ENCODE measurements around the gene GGA2.
"Not testable (repeated sequence)": the region's sequence is repeated elsewhere in the genome, so short reads cannot be mapped to it uniquely, and the experiment has no call there.

GGA2 gene

DNA sequence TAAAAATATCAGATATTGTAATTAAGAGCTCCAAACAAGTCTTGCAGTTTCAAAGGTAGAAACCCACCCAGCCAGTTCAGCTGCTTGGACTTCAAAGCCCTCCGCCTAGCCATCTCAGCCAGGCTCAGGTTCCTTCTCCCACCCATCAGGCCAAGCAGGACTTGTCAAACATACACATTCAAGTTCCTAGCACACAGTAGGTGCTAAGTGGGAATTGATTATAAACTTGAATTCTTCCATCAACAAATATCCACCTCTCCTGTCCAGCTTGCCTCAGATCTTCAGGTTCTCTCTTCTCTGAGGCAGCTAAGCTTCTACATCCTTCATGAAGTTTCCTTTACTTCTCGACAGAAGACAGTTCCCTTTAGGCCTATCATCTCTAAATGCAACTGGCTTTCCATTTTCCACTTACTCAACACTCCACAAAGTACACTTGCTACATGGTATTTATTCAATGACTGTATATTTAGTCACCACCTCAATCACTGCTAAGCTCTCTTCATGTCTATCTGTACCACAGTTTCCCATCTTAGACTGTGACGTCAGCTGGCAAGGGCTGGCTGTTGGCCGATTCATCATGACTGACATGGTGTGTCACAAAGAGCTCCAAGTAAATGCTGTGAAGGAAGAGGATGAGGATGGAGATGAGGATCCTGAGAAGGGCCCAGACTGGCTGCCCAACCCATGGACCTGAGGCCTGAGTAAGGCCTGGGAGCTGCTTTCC is 44.0 kb downstream of the GGA2 start:
- no peak for DNase-seq (ENCODE audit: low spot score)

DNA sequence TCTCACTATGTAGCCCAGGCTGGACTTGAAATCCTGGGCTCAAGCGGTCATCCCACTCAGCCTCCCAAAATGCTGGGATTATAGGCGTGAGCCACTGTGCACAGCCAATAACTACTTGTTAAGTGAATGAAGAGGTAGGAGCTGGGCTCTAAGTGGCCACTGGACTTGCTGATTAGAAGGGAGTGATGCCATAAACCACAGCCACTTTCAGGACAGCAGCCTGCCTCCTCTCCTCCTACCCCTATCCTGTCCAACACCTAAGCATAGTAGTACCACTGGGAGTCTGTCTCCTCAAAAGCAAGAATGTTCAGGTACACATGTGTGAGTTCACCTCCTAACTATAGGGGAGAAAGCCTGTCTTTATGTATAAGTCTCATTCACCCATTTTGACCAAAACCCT is 45.1 kb downstream of the GGA2 start:
- DNase-seq (ENCODE audit: low spot score), result no peak

- no peak for DNase-seq (ENCODE audit: low spot score)
Observed at GRCh38 chr16:23464196-23464595, 46.1 kb downstream of the GGA2 start.

DNA sequence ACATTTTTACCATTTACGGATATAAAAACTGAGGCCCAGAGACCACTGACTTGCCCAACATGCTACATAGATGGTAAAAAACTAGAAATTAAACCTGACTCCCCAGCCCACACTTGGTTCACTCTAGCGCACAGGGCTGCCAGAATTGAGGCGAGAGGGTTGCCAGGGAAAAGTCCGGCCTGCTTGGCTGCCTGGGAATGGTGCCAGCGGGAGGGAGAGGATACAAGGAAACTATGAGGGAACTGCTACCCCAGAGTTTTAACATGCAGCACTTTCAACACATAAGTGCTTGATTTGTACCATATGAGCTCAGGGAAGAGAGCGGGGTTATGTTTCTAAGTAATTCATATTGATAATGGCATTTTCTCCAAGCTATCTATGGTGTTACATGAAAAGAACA is 47.3 kb downstream of the GGA2 start:
- DNase-seq (ENCODE audit: low spot score), result not testable (repeated sequence)

DNA sequence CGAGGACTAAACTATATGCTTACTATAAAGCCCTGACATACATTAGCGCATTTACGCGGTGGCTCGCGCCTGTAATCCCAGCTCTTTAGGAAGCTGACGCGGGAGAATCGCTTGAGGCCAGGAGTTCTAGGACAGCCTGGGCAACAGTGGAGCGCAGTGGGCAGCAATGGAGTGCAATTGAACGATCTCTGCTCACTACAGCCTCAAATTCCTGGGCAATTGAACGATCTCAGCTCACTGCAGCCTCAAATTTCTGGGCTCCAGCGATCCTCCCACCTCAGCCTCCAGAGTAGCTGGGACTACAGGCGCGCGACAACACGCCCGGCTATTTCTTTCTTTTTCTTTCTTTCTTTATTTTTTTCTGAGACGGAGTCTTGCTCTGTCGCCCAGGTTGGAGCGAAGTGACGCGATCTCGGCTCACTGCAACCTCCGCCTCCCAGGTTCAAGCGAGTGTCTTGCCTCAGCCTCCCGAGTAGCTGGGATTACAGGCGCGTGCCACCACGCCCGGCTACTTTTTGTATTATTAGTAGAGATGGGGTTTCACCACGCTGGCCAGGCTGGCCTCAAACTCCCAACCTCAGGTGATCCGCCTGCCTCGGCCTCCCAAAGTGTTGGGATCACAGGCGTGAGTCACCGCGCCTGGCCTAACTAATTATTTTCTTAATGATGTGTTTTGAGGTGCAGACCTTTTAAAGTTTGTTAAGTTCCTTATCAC is 56.8 kb downstream of the GGA2 start:
- no peak for DNase-seq (ENCODE audit: low spot score)

DNA sequence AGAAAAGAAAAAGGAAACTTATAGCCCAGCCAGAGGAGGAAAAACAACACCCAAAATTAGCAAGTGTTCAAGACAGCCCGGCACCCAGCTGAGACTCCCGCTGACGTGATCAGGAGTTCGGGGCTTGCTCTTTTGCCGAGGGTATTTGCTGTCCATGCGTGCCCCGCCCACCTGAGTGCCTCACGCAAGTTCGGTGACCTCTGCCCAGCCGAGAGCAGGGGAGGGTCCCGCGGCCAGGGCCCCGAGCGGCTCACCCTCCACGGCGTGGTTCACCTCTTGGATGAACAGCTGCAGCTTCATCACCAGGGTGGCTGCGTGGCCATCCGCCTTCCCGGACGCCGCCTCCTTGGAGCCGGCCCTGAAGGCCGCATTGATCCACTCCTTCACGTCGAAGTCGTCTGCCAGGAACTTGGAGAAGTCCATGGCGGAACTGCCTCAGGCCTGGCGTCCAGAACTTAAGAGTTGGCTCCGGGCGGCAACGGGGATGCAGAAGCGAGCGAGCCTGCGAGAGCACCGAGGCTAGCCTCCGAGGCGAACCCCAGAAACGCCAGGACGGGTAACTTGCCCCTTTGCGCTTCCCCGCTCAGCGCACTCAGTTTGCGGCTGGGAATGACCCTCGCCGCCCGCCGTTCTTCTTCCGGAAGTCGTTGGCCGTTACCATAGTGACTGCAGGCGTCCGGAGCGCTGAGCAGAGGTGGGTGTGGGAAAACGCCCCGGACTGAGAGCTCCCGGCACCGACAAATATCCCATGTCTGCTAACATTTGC is 57.5 kb downstream of the GGA2 start, which contains the start of gene COG7:
TSS of gene COG7 (minus strand) at position 618 of the 766 bp plus-strand sequence. CDS start at position 423, 195 bp downstream.
- peak; percentile 89 for DNase-seq (ENCODE audit: low spot score)

GRCh38 chr16:23452221-23452571 is 58.1 kb downstream of the GGA2 start:
- DNase-seq (ENCODE audit: low spot score), result no peak

DNA sequence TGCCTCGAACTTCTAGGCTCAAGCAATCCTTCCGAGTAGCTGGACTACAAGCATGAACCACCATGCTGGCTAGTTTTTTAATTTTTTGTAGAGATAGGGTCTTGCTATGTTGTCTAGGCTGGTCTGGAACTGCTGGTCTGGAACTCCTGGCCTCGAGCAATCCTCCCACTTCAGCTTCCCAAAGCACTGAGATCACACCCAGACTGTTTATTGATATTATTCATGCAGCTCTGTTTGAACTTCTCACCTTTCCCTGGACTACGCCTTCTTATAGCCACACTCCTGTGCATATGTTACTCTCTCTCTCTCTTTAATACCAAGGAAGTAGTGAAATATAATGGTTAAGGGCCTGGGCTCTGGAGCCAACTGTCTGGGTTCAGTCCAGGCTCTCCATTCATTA is 61.9 kb downstream of the GGA2 start:
- no peak for DNase-seq (ENCODE audit: low spot score)

GRCh38 chr16:23437542-23437941 is 72.8 kb downstream of the GGA2 start:
- DNase-seq (ENCODE audit: low spot score), result not testable (repeated sequence)

GRCh38 chr16:23436951-23437350 is 73.3 kb downstream of the GGA2 start:
- no peak for DNase-seq (ENCODE audit: low spot score)

DNA sequence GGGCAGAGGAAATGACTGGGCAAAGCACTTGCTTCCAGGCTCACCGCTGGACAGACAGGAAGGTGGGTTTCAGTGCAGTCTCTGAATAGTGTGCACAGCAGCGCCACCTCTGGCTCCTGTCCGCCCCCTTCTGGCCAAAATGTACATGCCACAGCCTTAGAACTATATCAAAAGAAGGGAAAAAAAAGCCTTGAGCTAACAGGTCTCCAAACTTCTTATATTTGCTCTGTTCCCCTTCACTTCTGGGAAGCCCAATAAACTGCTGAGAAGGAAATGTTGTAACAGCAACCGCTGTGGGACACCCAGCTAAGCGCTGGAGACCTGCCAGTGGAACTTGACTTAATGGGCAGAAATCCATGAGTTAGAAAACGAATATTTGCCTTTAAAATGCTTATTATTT is 74.8 kb downstream of the GGA2 start:
- peak; percentile 63 for DNase-seq (ENCODE audit: low spot score)

GRCh38 chr16:23434380-23434779 is 75.9 kb downstream of the GGA2 start:
- DNase-seq (ENCODE audit: low spot score), result peak; percentile 63

- no peak for DNase-seq (ENCODE audit: low spot score)
Observed at GRCh38 chr16:23433261-23433920, 76.9 kb downstream of the GGA2 start.

- no peak for DNase-seq (ENCODE audit: low spot score)
Observed at GRCh38 chr16:23432176-23433128, 77.8 kb downstream of the GGA2 start.

- DNase-seq (ENCODE audit: low spot score), result no peak
Observed at GRCh38 chr16:23428351-23428750, 81.9 kb downstream of the GGA2 start.

DNA sequence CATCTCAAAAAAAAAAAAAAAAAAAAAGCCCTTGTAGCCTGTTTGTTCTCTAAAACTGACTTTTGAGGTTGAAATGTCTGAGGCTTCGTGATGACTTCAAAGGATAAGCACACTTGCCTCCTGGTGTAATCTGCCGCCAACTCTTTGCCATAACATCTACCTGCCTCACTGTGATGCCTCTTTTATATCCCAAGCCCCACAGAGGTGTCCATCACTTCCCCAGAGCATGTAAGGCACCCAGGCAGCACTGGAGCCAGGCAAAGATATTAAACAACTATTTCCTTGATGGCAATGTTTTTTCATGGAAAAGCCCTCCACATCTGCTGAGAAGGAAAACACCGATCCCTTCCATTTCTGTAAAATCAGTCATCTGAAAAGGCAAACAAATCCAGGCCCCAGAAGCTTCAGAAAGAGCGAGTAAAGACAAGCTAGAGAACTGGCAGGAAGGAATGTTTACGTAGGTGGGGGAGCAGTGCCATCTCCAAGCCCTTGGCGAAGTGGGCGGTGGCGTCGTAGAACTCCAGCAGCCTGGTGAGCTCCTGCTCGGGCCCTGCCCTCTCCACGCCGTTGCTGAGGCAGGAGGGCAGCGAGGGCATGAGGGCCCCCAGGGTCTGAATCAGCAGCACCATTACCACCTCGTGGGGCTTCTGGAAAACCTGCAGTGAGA is 85.9 kb downstream of the GGA2 start:
- no peak for DNase-seq (ENCODE audit: low spot score)

- DNase-seq (ENCODE audit: low spot score), result no peak
Observed at GRCh38 chr16:23423496-23424049, 86.7 kb downstream of the GGA2 start.

DNA sequence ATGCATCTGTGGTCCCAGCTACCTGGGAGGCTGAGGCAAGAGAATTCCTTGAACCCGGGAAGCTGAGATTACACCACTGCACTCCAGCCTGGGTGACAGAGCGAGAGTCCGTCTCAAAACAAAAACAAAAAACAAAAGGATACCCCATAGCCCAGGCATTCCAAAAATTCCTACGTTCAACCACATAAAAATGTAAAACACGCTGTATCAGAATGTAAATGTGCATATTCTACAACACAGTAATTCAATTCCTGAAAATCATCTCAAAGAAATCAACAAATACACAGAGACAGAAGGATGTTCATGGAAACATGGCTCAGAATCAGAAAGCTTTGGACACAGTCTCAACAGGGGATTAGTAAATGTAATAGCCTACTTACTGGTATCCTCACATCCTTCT is 90.3 kb downstream of the GGA2 start:
- DNase-seq (ENCODE audit: low spot score), result no peak

DNA sequence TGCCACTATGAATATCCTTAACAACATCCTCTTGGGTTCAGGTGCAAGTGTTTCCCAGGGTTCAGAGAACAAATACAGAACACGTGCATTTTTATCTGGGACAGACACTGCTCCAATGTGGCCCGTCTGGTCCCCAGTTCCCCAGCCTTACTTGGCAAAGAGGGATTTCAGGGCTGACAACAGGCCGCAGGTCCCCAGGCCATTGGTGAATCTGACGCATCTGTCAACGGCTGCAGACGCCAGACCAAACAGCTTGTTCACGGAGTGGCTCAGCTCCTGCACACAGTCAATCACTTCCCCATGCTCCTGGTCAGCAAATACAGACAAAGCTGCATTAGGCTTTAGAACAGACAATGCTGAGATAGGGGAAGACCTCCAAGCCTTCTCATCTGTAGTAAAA is 93.5 kb downstream of the GGA2 start:
- DNase-seq (ENCODE audit: low spot score), result no peak

DNA sequence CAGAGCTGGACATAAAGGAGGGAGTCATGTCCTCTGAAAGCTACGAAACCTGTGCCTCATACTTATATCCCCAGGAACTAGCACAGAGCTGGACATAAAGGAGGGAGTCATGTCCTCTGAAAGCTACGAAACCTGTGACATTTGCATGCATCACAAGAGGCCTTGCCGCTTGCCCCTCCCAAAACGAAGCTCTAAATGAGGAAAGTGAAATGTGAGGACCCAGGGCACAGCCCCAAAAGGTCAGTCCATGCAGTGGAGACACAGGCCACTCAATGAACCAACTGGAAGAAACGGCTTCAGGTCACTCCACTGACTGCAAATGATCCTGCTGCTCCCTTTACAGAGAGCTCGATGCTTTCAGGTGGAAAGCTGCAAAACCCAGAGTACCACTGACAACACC is 95.6 kb downstream of the GGA2 start:
- DNase-seq (ENCODE audit: low spot score), result no peak
